ENCODE measurements around the gene USF2. TPM values are rescaled to one million over a fixed set of nuclear protein-coding genes. Genes with fewer than 3 reads are reported as not detected.

USF2 gene
- total RNA-seq, 4 donors from 2014 or later = 95.9 to 207 (median 140) TPM

DNA sequence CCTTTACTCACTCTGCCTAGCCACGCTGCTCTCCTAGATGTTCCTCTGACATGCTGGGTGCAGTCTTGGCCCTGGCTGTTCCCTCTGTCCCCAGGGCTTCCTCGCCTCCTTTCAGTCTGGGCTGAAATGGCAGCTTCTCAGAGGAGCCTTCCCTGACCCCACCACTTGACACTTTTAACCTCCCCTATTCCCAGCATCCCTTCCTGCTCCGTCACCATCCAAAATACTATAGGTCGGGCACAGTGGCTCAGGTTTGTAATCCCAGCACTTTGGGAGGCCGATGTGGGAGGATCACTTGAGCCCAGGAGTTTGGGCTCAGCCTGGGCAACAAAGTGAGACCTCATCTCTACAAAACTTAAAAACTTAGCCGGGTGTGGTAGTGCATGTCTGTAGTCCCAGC lies 42.8 kb upstream of the USF2 start:
- 84 to 93% methylated on average over 2 to 6 of the region's 6 CpGs for WGBS, 2 donors (ENCODE audit: low coverage in 1 of 2)

GRCh38 chr19:35226748-35227147 lies 42.0 kb upstream of the USF2 start:
- H3K4me3 ChIP-seq = no peak overlapping the region
- H3K4me1 ChIP-seq = peaks cover 0 to 7% (median 2%) of the 10 kb centered on the region in 4 donors
- TF ChIP-seq CTCF (IDR thresholded peaks at IDR 0.05) (no peak), EP300 (IDR thresholded peaks at IDR 0.05; ENCODE audit: low read depth) (no peak), POLR2AphosphoS5 (IDR thresholded peaks at IDR 0.05) (no peak), POLR2A (IDR thresholded peaks at IDR 0.05) (no peak)
- no peaks in the 10 kb centered on the region for H3K36me3 ChIP-seq
- 85 to 95% methylated on average over 3 to 5 of the region's 5 CpGs for WGBS, 2 donors (ENCODE audit: low coverage in 1 of 2)
- in situ Hi-C loops (cut with MboI; ENCODE audit: low pct_ligation_motif_present in 1 of 4, low pct_unique_long_range_greater_than_20kb in 1 of 4, low sequenced_read_pairs in 3 of 4) (no loop called here), intact Hi-C loops (cut with DNase I; ENCODE audit: low total_unique reads) (no loop called here)
- H3K27ac ChIP-seq = no peak overlapping the region
- DNase-seq = no peak
- H3K9me3 ChIP-seq = no peaks in the 10 kb centered on the region
- H3K27me3 ChIP-seq = no peaks in the 10 kb centered on the region

More for the DNA sequence above, 42.8 kb upstream of the USF2 start:
- no peak for TF ChIP-seq EP300 (IDR thresholded peaks at IDR 0.05; ENCODE audit: low read depth)
- intact Hi-C loops (cut with DNase I; ENCODE audit: low total_unique reads) = no loop called here
- H3K27ac ChIP-seq = no peak overlapping the region
- no peak overlapping the region for H3K4me3 ChIP-seq
- H3K27me3 ChIP-seq = no peaks in the 10 kb centered on the region
- H3K36me3 ChIP-seq = no peaks in the 10 kb centered on the region
- no peak for DNase-seq
- H3K9me3 ChIP-seq = no peaks in the 10 kb centered on the region
- H3K4me1 ChIP-seq = peaks cover 0 to 7% (median 2%) of the 10 kb centered on the region in 4 donors
- in situ Hi-C loops (cut with MboI; ENCODE audit: low pct_ligation_motif_present in 1 of 4, low pct_unique_long_range_greater_than_20kb in 1 of 4, low sequenced_read_pairs in 3 of 4) = no loop called here

- H3K4me1 ChIP-seq = peaks cover 0 to 7% (median 2%) of the 10 kb centered on the region in 4 donors
- H3K9me3 ChIP-seq = no peaks in the 10 kb centered on the region
- TF ChIP-seq POLR2AphosphoS5 (IDR thresholded peaks at IDR 0.05) (no peak), CTCF (IDR thresholded peaks at IDR 0.05) (no peak)
- H3K27ac ChIP-seq = no peak within 1 kb of the TSS
- H3K4me3 ChIP-seq = no peak within 1 kb of the TSS
- H3K27me3 ChIP-seq = no peaks in the 10 kb centered on the region
- 60 to 86% methylated on average over 1 to 14 of the region's 14 CpGs for WGBS, 2 donors (ENCODE audit: low coverage in 1 of 2)
- H3K36me3 ChIP-seq = no peaks in the 10 kb centered on the region
- in situ Hi-C loops (cut with MboI; ENCODE audit: low pct_ligation_motif_present in 1 of 4, low pct_unique_long_range_greater_than_20kb in 1 of 4, low sequenced_read_pairs in 3 of 4) = no loop called here
- intact Hi-C loops (cut with DNase I; ENCODE audit: low total_unique reads) = no loop called here
- no peak for DNase-seq
These were observed 40.4 kb upstream of the USF2 start, which contains the start of gene FAM187B for GRCh38 chr19:35228177-35228930. TSS of gene FAM187B (minus strand) at chr19:35228739. CDS start at chr19:35228680, 59 bp downstream.

DNA sequence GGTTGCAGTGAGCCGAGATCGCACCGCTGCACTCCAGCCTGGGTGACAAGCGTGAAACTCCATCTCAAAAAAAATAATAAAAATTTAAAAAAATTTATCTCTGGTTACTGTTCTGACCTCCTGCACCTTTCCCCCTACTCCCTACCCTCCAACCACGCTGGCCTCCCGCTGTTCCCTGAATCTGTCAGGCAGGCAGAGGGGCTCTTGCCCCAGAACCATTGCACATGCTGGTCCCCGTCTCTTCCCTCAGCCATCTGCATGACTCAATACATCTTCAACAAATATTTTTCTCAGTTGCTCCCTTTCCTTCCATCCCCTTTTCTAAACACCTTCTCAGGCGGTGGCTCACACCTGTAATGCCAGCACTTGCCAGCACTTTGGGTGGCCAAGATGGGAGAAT lies 39.2 kb upstream of the USF2 start:
- WGBS, 2 donors (ENCODE audit: low coverage in 1 of 2) = 92 to 93% methylated on average over 2 to 8 of the region's 8 CpGs
- no peak for DNase-seq
- intact Hi-C loops (cut with DNase I; ENCODE audit: low total_unique reads) (no loop called here), in situ Hi-C loops (cut with MboI; ENCODE audit: low pct_ligation_motif_present in 1 of 4, low pct_unique_long_range_greater_than_20kb in 1 of 4, low sequenced_read_pairs in 3 of 4) (no loop called here)
- H3K27me3 ChIP-seq = no peaks in the 10 kb centered on the region
- peaks cover 0 to 7% (median 2%) of the 10 kb centered on the region in 4 donors for H3K4me1 ChIP-seq
- TF ChIP-seq POLR2A (IDR thresholded peaks at IDR 0.05) (no peak), CTCF (IDR thresholded peaks at IDR 0.05) (no peak), POLR2AphosphoS5 (IDR thresholded peaks at IDR 0.05) (no peak), EP300 (IDR thresholded peaks at IDR 0.05; ENCODE audit: low read depth) (no peak)
- no peaks in the 10 kb centered on the region for H3K9me3 ChIP-seq
- no peak overlapping the region for H3K4me3 ChIP-seq
- H3K36me3 ChIP-seq = no peaks in the 10 kb centered on the region
- H3K27ac ChIP-seq = no peak overlapping the region
